Mononuclear cell (primary cell): ENCODE results near the gene EPB41. TPM values are rescaled to one million over a fixed set of nuclear protein-coding genes. Genes with fewer than 3 reads are reported as not detected.
"Not testable (repeated sequence)": the region's sequence is repeated elsewhere in the genome, so short reads cannot be mapped to it uniquely, and the experiment has no call there.

Source experiments
- H3K27me3 ChIP-seq: 2 replicates; pipeline ENCODE4 v1.6.0; 2011; ENCODE audit warnings: low read length, control low read depth; ENCODE audit not compliant: insufficient read depth
- H3K4me1 ChIP-seq: 2 replicates; pipeline ENCODE4 v1.5.1; 2011; ENCODE audit warnings: mild to moderate bottlenecking, low read length, control low read depth; ENCODE audit not compliant: insufficient read depth
- H3K4me3 ChIP-seq: 2 replicates; pipeline ENCODE4 v1.5.1; 2011; ENCODE audit warnings: mild to moderate bottlenecking, low read length, moderate library complexity
- H3K9me3 ChIP-seq: 2 replicates; pipeline ENCODE4 v1.5.1; 2011; ENCODE audit warnings: low read depth, mild to moderate bottlenecking, control low read depth, low read length
- total RNA-seq: library from RNA; depleted of rRNA; stranded (reverse); fragments of >200 nt; gene quantifications from one replicate; pipeline ENCODE4 v1.2.3, GENCODE V29; 2012

EPB41 gene
- total RNA-seq, 1 donor: 159 TPM

DNA sequence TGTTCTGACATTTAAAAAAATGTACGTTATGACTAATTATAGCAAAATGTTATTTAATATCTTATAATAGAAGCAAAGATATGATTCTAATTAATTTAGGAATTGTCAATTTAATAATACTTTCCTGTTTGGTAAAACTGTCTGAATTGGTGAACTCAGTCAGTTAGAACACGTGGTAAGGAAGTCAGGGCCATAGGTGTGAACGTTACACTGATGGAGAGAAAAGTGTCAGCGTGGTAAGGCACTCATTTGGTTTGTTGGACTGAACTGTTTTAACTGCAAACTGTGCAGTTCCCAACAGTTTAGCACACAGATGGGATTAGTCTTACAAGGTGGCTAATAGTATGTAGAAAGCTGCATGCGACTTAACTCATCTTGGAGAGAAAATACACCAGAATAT, 102.9 kb downstream of the EPB41 start:
- Histone ChIP-seq H3K9me3 (no peaks in the 10 kb centered on the region), H3K27me3 (no peaks in the 10 kb centered on the region), H3K4me3 (no peak overlapping the region), H3K4me1 (no peaks in the 10 kb centered on the region)

DNA sequence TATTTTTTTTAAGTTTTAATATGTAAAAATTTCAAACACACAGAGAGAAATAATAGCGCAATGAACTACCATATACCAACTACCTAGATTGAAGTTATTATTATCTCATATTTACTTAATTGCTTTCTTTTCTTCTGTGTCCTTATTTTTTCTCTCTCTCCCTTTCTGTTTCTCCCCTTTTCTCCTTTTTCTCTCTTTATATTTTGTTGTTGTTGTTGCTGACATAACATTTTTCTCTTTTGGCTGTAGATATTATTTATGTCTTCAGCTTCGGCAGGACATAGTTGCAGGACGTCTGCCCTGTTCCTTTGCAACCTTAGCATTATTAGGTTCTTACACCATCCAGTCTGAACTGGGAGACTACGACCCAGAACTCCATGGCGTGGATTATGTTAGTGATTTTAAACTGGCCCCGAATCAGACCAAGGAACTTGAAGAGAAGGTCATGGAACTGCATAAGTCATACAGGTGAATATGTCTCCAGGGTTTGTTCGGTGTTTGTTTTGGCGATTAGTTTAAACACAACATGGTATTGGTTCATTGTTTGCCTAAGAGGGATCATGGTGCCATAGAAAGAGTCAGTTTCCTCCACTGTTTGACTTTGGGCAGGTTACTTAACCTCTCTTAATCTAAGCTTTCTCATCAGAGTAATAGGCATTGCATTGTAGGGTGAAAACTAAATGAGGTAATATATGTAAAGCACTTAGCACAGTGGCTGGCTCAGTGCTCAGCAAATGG, 103.8 kb downstream of the EPB41 start:
- Histone ChIP-seq H3K4me3 (no peak overlapping the region), H3K27me3 (no peaks in the 10 kb centered on the region), H3K4me1 (no peaks in the 10 kb centered on the region), H3K9me3 (no peaks in the 10 kb centered on the region)

DNA sequence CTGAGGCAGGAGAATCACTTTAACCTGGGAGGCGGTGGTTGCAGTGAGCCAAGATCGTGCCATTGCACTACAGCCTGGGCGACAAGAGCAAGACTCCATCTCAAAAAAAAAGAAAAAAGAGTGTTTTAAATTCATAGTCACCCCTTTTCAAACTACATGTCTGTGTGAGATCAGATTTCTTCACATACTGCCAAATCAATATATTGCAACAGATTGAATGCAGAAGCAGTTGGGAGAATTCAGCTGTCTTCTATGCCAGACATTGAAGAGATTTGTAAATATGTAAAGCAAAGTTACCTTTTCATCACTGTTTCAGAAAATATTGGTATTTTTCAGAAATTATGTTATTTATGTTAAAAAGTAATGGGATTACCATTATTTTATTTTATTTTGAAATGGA, 108.3 kb downstream of the EPB41 start:
- Histone ChIP-seq H3K4me3 (no peak overlapping the region), H3K27me3 (no peaks in the 10 kb centered on the region), H3K9me3 (no peaks in the 10 kb centered on the region), H3K4me1 (no peaks in the 10 kb centered on the region)

DNA sequence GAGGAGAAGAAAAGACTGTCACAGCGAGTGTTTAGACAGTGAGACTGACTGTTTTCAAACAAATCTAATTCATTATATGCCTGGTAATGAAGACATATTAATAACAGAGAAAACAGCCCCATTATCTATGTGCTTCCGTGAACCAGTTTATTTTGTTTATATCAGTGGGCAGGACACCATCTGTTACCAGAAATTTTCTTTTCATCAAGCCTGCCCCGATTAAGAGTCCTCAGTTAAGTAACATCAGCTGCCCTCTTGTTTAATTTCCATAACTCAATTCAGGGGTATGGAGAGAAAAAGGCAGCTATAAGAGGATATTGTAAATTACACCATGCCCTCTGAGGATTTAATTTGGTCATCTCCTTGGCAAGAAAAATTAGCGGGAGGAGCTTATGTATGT, 115.3 kb downstream of the EPB41 start:
- Histone ChIP-seq H3K4me3 (no peak overlapping the region), H3K27me3 (no peaks in the 10 kb centered on the region), H3K9me3 (no peaks in the 10 kb centered on the region), H3K4me1 (no peaks in the 10 kb centered on the region)

DNA sequence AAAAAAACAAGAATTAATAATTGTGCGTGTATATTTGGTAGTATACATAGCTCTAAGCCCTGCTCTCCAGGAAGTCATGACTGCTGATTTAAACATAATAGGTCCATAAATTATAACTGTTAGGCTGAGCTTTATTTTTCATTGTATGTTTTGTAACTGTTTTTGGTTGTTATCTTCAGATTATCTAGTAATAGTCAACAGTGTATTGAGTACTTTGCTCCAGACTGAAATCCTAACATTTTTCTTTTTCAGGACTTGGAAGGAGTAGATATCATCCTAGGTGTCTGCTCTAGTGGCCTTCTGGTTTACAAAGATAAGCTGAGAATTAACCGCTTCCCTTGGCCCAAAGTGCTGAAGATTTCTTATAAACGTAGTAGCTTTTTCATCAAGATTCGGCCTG, 118.5 kb downstream of the EPB41 start:
- no peak overlapping the region for H3K4me3 ChIP-seq

DNA sequence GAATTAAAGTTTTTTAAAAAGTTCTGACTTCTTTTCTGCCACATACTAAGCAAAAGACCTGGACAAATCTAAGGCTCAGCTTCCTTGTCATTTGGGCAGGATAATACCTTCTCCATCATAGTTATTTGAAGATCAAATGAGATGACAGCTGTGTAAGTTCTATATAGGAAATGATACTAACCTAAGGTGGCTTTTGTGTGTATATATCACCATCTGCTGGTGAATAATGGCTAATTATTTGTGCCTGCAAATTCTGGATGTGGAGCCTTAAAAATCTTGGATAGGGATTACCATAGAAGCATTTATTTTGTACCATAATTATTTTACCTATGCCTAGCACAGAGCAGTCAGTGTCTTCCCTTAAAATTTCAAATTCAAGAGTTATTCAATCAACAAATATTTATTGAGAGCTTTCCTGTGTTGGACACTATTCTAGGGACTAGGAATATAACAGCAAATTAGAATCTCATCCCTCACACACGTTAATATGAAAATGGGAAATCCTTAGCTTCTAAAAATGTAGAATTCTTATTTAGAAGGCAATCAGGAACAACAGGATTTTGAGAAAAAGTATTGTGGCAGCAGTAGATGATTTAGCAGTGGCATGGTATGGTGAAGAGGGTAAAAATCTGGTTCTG, 119.6 kb downstream of the EPB41 start:
- no peaks in the 10 kb centered on the region for H3K4me1 ChIP-seq
- H3K4me3 ChIP-seq: no peak overlapping the region
- H3K27me3 ChIP-seq: no peaks in the 10 kb centered on the region
- no peaks in the 10 kb centered on the region for H3K9me3 ChIP-seq

More for the DNA sequence above, 118.5 kb downstream of the EPB41 start:
- no peaks in the 10 kb centered on the region for H3K4me1 ChIP-seq
- H3K27me3 ChIP-seq: no peaks in the 10 kb centered on the region
- no peaks in the 10 kb centered on the region for H3K9me3 ChIP-seq

DNA sequence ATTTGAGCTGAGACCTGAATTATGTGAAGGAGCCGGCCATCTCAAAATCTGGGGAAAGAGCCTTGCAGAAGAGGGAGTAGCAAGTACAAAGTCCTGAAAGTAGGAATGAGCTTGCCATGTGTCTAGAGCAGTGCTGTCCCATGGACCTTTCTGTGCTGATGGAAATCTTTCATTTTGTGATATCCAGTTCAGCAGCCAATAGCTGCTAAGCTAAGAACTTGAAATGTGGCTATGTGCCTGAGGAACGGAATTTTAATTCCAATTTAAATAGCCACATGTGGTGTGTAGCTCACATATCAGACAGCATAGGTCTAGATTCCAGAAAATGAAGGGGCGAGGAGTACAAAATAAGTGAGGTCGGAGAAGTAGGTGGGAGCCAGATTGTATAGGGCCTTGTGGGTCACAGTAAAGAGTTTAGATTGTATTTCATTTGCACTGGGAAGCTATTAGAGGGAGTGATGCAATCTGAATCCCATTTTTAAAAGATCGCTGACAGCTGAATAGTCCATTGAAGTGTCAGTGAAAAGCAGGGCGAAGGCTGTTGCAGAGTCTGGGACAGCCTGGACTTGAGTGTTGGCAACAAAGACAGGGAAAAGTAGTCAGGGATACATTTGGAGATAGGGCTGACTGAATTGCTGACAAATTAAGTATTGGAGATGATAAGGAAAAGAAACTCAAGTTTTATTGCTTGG, 129.1 kb downstream of the EPB41 start:
- no peaks in the 10 kb centered on the region for H3K27me3 ChIP-seq
- no peak overlapping the region for H3K4me3 ChIP-seq
- no peaks in the 10 kb centered on the region for H3K4me1 ChIP-seq
- H3K9me3 ChIP-seq: no peaks in the 10 kb centered on the region

DNA sequence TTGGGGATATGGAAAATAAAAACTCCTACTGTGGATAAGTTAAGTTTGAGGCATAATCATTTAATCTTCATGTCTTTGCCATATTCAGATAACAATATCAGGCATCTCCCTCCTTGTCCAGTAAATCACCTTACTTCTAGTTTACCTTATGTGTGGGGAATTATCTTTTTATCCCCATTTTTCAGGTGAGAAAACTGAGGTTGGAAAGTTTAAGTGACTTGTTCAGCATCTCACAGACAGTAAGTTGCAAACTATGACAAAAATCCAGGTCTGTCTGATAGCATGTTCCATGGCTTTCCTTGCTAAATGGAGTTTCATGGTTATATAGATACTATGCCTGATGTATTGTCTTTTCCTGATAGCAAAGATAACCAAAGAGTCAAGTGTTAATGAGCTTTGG, 129.6 kb downstream of the EPB41 start:
- no peaks in the 10 kb centered on the region for H3K9me3 ChIP-seq
- no peaks in the 10 kb centered on the region for H3K4me1 ChIP-seq
- no peak overlapping the region for H3K4me3 ChIP-seq
- H3K27me3 ChIP-seq: no peaks in the 10 kb centered on the region

DNA sequence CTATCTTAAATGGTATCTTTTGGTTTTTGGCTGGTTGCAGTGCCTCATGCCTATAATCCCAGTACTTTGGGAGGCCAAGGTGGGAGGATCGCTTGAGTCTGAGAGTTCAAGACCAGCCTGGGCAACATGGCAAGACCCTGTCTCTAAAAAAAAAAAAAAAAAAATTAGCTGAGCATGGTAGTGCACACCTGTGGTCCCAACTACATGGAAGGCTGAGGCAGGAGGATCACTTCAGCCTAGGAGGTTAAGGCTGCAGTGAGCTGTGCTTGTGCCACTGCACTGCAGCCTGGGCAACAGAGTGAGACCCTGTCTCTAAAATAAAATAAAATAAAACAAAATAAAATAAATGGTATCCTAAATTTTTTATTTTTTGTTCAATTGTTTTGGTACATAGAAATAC, 131.3 kb downstream of the EPB41 start:
- H3K4me1 ChIP-seq, H3K9me3 ChIP-seq, H3K4me3 ChIP-seq, H3K27me3 ChIP-seq: not testable (repeated sequence)

DNA sequence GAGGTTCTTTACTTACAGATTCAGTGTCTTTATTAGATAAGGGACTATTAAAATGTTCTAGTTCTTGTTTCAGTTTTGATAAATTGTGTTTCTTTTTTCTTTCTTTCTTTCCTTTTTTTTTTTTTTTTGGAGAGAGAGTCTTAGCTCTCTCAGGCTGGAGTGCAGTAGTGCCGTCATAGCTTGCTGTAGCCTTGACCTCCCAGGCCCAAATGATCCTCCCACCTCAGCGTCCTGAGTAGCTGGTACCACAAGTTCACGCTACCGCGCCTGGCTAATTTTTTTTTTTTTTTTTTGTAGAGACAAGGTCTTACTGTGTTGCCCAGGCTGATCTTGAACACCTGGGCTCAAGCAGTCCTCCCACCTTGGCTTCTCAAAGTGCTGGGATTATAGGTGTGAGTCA, 132.8 kb downstream of the EPB41 start:
- H3K4me1 ChIP-seq: no peaks in the 10 kb centered on the region
- no peaks in the 10 kb centered on the region for H3K27me3 ChIP-seq
- no peak overlapping the region for H3K4me3 ChIP-seq
- no peaks in the 10 kb centered on the region for H3K9me3 ChIP-seq

DNA sequence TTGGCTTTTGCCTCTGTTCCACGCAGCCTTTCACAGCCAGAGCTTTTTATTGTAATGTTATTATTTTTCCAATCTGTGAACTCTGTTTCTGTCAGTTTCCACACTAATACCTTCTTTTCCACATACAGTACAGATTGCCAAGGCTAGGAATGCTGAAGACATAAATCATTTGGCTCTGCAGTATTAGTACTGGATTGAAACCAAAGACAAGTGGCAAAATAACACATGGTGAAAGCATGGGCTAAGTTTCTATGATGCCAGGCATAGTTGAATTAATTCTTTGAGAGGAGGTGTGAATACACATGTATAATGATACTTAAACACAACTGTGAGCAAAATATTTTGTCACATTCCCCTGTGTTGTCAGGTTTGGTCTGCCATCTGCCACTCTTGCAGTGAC, 135.8 kb downstream of the EPB41 start:
- Histone ChIP-seq H3K4me1 (no peaks in the 10 kb centered on the region), H3K4me3 (no peak overlapping the region), H3K27me3 (no peaks in the 10 kb centered on the region), H3K9me3 (no peaks in the 10 kb centered on the region)

DNA sequence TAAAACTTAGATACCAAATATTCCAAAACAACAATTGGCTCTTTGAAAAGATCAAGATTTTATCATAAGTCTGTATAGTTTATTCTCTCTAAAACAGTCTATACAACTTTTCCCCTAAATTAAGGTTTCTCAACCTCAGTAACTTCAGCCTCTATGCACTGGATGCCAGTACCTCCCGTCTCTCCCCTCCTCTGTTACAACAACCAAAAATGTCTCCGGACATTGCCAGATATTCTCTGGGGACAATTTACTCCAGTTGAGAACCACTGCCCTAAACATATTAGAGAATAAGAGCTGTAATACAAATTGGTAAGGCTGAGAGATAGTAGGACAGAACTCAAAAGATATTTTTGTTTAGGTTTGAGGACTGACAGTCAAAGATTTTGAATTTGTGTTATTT, 137.7 kb downstream of the EPB41 start:
- Histone ChIP-seq H3K4me3 (no peak overlapping the region), H3K4me1 (no peaks in the 10 kb centered on the region), H3K9me3 (no peaks in the 10 kb centered on the region), H3K27me3 (no peaks in the 10 kb centered on the region)

DNA sequence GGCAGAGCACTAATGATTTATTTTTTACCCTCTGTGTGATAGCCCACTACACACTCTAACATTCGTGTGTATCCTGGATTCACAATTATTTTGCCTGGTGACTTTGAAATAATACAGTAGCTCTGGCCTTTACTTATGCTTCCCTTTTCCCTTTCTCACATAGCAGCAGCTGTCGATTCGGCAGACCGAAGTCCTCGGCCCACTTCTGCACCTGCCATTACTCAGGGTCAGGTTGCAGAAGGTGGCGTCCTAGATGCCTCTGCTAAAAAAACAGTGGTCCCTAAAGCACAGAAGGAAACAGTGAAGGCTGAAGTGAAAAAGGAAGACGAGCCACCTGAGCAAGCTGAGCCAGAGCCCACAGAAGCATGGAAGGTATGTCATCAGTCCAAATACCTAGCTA, 138.6 kb downstream of the EPB41 start:
- no peaks in the 10 kb centered on the region for H3K27me3 ChIP-seq
- no peaks in the 10 kb centered on the region for H3K4me1 ChIP-seq
- no peak overlapping the region for H3K4me3 ChIP-seq
- no peaks in the 10 kb centered on the region for H3K9me3 ChIP-seq

DNA sequence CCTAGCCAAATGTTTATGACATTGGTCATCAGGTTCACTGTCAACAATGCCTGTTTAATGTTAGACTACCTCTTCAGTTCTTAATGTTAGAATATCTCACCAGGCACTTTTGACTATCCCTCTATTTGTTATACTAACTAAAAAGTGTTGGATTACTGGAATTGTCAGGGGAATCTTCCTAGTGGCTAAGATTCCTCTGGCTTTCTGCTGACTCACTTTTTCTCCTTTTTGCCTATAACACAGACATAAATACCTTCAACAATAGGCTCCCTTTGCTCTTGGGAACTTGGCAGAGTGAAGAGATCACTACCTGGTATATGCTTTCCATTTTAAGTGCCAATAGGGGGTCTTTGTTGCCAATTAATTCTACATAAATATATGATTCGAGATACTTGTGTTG, 140.8 kb downstream of the EPB41 start:
- no peaks in the 10 kb centered on the region for H3K27me3 ChIP-seq
- no peak overlapping the region for H3K4me3 ChIP-seq
- H3K4me1 ChIP-seq: no peaks in the 10 kb centered on the region
- no peaks in the 10 kb centered on the region for H3K9me3 ChIP-seq

DNA sequence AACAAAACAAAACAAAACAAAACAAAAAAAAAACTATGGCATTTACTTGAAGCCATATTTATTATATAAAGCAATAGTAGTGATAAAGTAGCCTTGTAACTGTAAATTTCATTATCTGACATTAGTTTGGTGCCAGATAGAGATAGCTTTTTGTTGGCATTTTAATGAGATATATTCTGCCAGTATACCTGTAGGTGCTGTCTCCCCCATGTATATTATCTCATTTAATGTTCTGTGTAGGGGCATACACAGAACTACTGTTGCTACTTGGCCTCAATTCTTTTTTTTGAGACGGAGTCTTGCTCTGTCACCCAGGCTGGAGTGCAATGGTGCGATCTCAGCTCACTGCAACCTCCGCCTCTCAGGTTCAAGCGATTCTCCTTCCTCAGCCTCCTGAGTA, 141.9 kb downstream of the EPB41 start:
- Histone ChIP-seq H3K4me1 (no peaks in the 10 kb centered on the region), H3K27me3 (no peaks in the 10 kb centered on the region), H3K9me3 (no peaks in the 10 kb centered on the region), H3K4me3 (no peak overlapping the region)

DNA sequence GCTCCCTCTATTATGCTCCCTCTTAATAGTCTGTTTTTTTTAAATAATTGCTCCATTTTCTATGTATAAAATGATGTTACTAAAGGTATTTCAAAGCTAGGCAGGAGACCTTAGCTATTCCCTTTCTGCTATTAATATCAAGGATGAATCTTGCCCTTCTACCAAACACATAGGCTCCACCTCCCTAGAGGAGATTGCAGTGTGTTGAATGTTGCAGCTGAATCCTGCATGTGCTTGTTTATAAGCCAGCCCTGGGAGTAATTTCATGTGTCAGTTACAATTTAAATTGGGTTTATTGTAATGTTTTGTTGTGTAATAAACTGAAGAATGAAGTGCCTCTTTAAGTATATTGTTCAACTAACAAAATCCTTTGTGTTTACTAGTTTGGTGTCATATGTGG, 143.3 kb downstream of the EPB41 start:
- Histone ChIP-seq H3K4me3 (no peak overlapping the region), H3K27me3 (no peaks in the 10 kb centered on the region), H3K4me1 (no peaks in the 10 kb centered on the region), H3K9me3 (no peaks in the 10 kb centered on the region)
